ENCODE measurements around the gene NMD3. TPM values are rescaled to one million over a fixed set of nuclear protein-coding genes. Genes with fewer than 3 reads are reported as not detected.

Gene NMD3
- total RNA-seq, 5 donors from 2014 or later (not counting 1 experiment from before 2014, with no cell fraction given), result 39.2 to 43.4 (median 42.4) TPM

DNA sequence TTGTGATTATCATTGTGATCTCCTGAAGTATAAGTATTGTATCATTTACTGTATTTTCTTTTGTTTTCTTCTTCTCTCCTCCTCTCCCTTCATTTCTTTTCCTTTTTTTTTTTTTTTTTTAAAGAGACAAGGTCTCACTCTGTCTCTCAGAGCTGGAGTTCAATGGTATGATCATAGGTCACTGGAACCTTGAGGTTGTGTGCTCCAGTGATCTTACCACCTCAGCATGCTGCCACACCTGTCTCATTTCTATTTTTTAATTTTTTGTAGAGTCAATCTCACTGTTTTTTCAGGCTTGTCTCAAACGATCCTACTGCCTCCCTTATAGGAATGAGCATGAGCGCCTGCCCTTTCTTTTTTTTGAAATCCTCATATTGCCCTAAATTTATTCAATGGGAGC, 23.4 kb downstream of the NMD3 start:
- Histone ChIP-seq H3K4me3 (ENCODE audit: control insufficient read depth in 1 of 2, extremely low read depth in 1 of 2, low read length in 1 of 2) (no peak overlapping the region), H3K4me1 (ENCODE audit: control insufficient read depth in 1 of 2, extremely low read depth in 1 of 2, insufficient read depth in 2 of 2, low read length in 2 of 2) (no peaks in the 10 kb centered on the region), H3K27me3 (replicated peaks in 1 of 2; ENCODE audit: control insufficient read depth in 2 of 2, extremely low read depth in 1 of 2, insufficient read depth in 2 of 2, low read length in 1 of 2) (no peaks in the 10 kb centered on the region), H3K9me3 (no peaks in the 10 kb centered on the region), H3K36me3 (ENCODE audit: control insufficient read depth in 2 of 2, extremely low read depth in 1 of 2, insufficient read depth in 1 of 2, low read length in 1 of 2) (peaks cover 0 to 57% of the 10 kb centered on the region in 2 donors), H3K27ac (ENCODE audit: low read length) (no peak overlapping the region)
- Mint-ChIP-seq H3K9me3 (no peaks in the 10 kb centered on the region), H3K36me3 (peaks cover 40% of the 10 kb centered on the region), H3K4me1 (peaks cover 2 to 8% (median 6%) of the 10 kb centered on the region in 3 donors), H3K4me3 (no peak overlapping the region), H3K27me3 (no peaks in the 10 kb centered on the region), H3K27ac (no peak overlapping the region)
- ATAC-seq (replicated peaks in 1 of 4), result no peak
- WGBS (ENCODE audit: insufficient coverage), result 100% methylated on average over 1 of the region's 2 CpGs
- ChIA-PET POLR2A (interaction anchor here in 1 of 2 donors (0.6 kb wide), 1 partner anchor 205 kb away, joined by 4 read pairs; no protein-coding TSS in a partner anchor), CTCF (interaction anchor here in 1 of 2 donors (0.7 kb wide), 1 partner anchor 712 kb away, joined by 3 read pairs; no protein-coding TSS in a partner anchor)
- DNase-seq, result no peak

DNA sequence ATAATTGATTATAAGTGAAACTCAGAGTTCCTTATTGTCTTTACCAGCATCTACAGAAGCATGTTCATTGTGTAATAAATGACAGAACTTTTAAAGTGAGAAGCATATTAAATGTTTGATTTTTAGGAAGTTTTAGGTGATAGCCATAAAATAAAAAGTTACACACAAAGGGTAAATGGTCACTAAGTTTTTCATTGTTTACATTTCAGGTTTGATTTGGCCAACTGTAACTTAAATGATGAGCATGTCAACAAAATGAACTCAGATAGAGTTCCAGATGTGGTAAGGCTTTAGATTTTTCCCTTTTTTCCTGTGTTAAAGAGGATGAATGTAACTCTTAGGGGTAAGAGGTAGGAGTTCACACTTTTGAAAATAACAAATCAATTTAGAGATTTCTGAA, 25.9 kb downstream of the NMD3 start:
- ChIA-PET CTCF (interaction anchor here in 1 of 2 donors (0.7 kb wide), 1 partner anchor 12 kb away, joined by 6 read pairs; no protein-coding TSS in a partner anchor), POLR2A (interaction anchor here (0.6 to 0.7 kb wide), 2 partner anchors 256 to 600 kb away, joined by 4 to 5 read pairs; no protein-coding TSS in a partner anchor)
- Histone ChIP-seq H3K4me1 (ENCODE audit: control insufficient read depth in 1 of 2, extremely low read depth in 1 of 2, insufficient read depth in 2 of 2, low read length in 2 of 2) (no peaks in the 10 kb centered on the region), H3K4me3 (ENCODE audit: control insufficient read depth in 1 of 2, extremely low read depth in 1 of 2, low read length in 1 of 2) (no peak overlapping the region), H3K27ac (ENCODE audit: low read length) (no peak overlapping the region), H3K27me3 (replicated peaks in 1 of 2; ENCODE audit: control insufficient read depth in 2 of 2, extremely low read depth in 1 of 2, insufficient read depth in 2 of 2, low read length in 1 of 2) (no peaks in the 10 kb centered on the region), H3K36me3 (ENCODE audit: control insufficient read depth in 2 of 2, extremely low read depth in 1 of 2, insufficient read depth in 1 of 2, low read length in 1 of 2) (peaks cover 0 to 60% of the 10 kb centered on the region in 2 donors), H3K9me3 (no peaks in the 10 kb centered on the region)
- Mint-ChIP-seq H3K4me3 (no peak overlapping the region), H3K36me3 (peaks cover 51% of the 10 kb centered on the region), H3K27ac (no peak overlapping the region), H3K4me1 (peaks cover 0 to 8% (median 3%) of the 10 kb centered on the region in 3 donors), H3K27me3 (no peaks in the 10 kb centered on the region), H3K9me3 (no peaks in the 10 kb centered on the region)
- ATAC-seq (replicated peaks in 1 of 4) (no peak), DNase-seq (no peak)

DNA sequence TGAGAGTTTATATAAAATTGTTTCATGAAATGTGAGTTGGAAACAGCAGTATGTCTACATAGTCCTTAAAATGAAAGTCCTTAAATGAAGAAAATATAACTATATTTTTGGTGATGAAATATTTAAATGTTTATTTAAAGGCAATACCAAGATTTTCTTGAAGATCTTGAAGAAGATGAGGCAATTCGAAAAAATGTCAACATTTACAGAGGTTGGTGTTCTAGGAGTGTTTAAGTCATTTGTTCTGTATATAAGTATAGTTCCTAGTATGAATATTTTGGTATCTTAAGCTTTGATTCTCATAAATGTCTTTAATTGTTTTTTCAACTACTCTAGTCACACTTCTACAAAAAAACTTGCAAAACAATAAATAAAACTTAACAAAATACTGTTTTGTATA, 29.0 kb downstream of the NMD3 start:
- ATAC-seq (replicated peaks in 1 of 4) (no peak), DNase-seq (no peak)
- Mint-ChIP-seq H3K9me3 (no peaks in the 10 kb centered on the region), H3K4me1 (peaks cover 0 to 6% (median 0%) of the 10 kb centered on the region in 3 donors), H3K27me3 (no peaks in the 10 kb centered on the region), H3K4me3 (no peak overlapping the region), H3K36me3 (peaks cover 60% of the 10 kb centered on the region), H3K27ac (no peak overlapping the region)
- CTCF ChIA-PET, result interaction anchor here in 1 of 2 donors (1.6 kb wide), 1 partner anchor 11 kb away, joined by 4 read pairs; no protein-coding TSS in a partner anchor
- Histone ChIP-seq H3K4me1 (ENCODE audit: control insufficient read depth in 1 of 2, extremely low read depth in 1 of 2, insufficient read depth in 2 of 2, low read length in 2 of 2) (no peaks in the 10 kb centered on the region), H3K27me3 (replicated peaks in 1 of 2; ENCODE audit: control insufficient read depth in 2 of 2, extremely low read depth in 1 of 2, insufficient read depth in 2 of 2, low read length in 1 of 2) (no peaks in the 10 kb centered on the region), H3K36me3 (ENCODE audit: control insufficient read depth in 2 of 2, extremely low read depth in 1 of 2, insufficient read depth in 1 of 2, low read length in 1 of 2) (peaks cover 2 to 54% of the 10 kb centered on the region in 2 donors), H3K9me3 (no peaks in the 10 kb centered on the region), H3K4me3 (ENCODE audit: control insufficient read depth in 1 of 2, extremely low read depth in 1 of 2, low read length in 1 of 2) (no peak overlapping the region), H3K27ac (ENCODE audit: low read length) (no peak overlapping the region)
- POLR2A ChIA-PET, result no interaction called here
- WGBS (ENCODE audit: insufficient coverage), result no CpG with 5 or more reads among the region's 1 CpG

DNA sequence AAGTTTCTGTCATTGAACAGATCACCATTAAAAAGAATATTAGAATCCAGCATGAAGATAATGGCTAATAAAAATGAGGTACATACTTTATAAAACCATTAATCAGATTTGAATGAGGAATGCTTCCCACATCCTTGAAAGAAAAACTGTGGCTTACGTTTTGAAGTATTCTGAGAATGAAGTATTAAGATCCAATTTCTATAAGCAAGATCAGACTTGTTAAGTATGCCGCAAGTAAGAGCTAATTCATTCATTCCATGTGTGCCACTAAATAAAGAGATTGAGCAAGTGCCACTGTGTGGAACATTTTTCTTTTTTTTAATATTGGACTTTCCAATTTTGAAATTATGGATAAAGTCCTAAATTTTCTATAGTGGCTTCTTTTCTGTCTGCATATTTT, 30.6 kb downstream of the NMD3 start:
- ChIA-PET CTCF (no interaction called here), POLR2A (no interaction called here)
- H3K4me1 ChIP-seq (ENCODE audit: control insufficient read depth in 1 of 2, extremely low read depth in 1 of 2, insufficient read depth in 2 of 2, low read length in 2 of 2), result no peaks in the 10 kb centered on the region
- WGBS (ENCODE audit: insufficient coverage), result 100% methylated on average over 1 of the region's 2 CpGs
- no peak for ATAC-seq (replicated peaks in 1 of 4)
- peaks cover 67% of the 10 kb centered on the region for H3K36me3 Mint-ChIP-seq
- no peaks in the 10 kb centered on the region for H3K27me3 Mint-ChIP-seq
- H3K4me1 Mint-ChIP-seq, result peaks cover 0 to 10% (median 0%) of the 10 kb centered on the region in 3 donors
- no peak overlapping the region for H3K27ac ChIP-seq (ENCODE audit: low read length)
- H3K36me3 ChIP-seq (ENCODE audit: control insufficient read depth in 2 of 2, extremely low read depth in 1 of 2, insufficient read depth in 1 of 2, low read length in 1 of 2), result peaks cover 4 to 45% of the 10 kb centered on the region in 2 donors
- H3K4me3 Mint-ChIP-seq, result no peak overlapping the region
- no peak for DNase-seq
- H3K27ac Mint-ChIP-seq, result no peak overlapping the region
- no peaks in the 10 kb centered on the region for H3K9me3 Mint-ChIP-seq
- no peak overlapping the region for H3K4me3 ChIP-seq (ENCODE audit: control insufficient read depth in 1 of 2, extremely low read depth in 1 of 2, low read length in 1 of 2)
- H3K9me3 ChIP-seq, result no peaks in the 10 kb centered on the region
- no peaks in the 10 kb centered on the region for H3K27me3 ChIP-seq (replicated peaks in 1 of 2; ENCODE audit: control insufficient read depth in 2 of 2, extremely low read depth in 1 of 2, insufficient read depth in 2 of 2, low read length in 1 of 2)

GRCh38 chr3:161252143-161252542, 31.0 kb downstream of the NMD3 start:
- DNase-seq (no peak), ATAC-seq (replicated peaks in 1 of 4) (no peak)
- no peaks in the 10 kb centered on the region for H3K9me3 ChIP-seq
- H3K27me3 Mint-ChIP-seq, result no peaks in the 10 kb centered on the region
- no peak overlapping the region for H3K4me3 Mint-ChIP-seq
- H3K36me3 ChIP-seq (ENCODE audit: control insufficient read depth in 2 of 2, extremely low read depth in 1 of 2, insufficient read depth in 1 of 2, low read length in 1 of 2), result peaks cover 4 to 41% of the 10 kb centered on the region in 2 donors
- H3K36me3 Mint-ChIP-seq, result peaks cover 67% of the 10 kb centered on the region
- H3K9me3 Mint-ChIP-seq, result no peaks in the 10 kb centered on the region
- ChIA-PET POLR2A (no interaction called here), CTCF (no interaction called here)
- no CpG with 5 or more reads among the region's 5 CpGs for WGBS (ENCODE audit: insufficient coverage)
- H3K4me1 ChIP-seq (ENCODE audit: control insufficient read depth in 1 of 2, extremely low read depth in 1 of 2, insufficient read depth in 2 of 2, low read length in 2 of 2), result no peaks in the 10 kb centered on the region
- H3K4me3 ChIP-seq (ENCODE audit: control insufficient read depth in 1 of 2, extremely low read depth in 1 of 2, low read length in 1 of 2), result no peak overlapping the region
- H3K27me3 ChIP-seq (replicated peaks in 1 of 2; ENCODE audit: control insufficient read depth in 2 of 2, extremely low read depth in 1 of 2, insufficient read depth in 2 of 2, low read length in 1 of 2), result no peaks in the 10 kb centered on the region
- no peak overlapping the region for H3K27ac Mint-ChIP-seq
- peaks cover 0 to 10% (median 0%) of the 10 kb centered on the region in 3 donors for H3K4me1 Mint-ChIP-seq
- H3K27ac ChIP-seq (ENCODE audit: low read length), result no peak overlapping the region

GRCh38 chr3:161253711-161254110, 32.6 kb downstream of the NMD3 start:
- ChIA-PET CTCF (interaction anchor here in 1 of 2 donors (1.3 kb wide), 1 partner anchor 169 kb away, joined by 3 read pairs; no protein-coding TSS in a partner anchor), POLR2A (interaction anchor here in 1 of 2 donors (0.5 kb wide), 1 partner anchor 52 kb away, joined by 4 read pairs; no protein-coding TSS in a partner anchor)
- Histone ChIP-seq H3K4me1 (ENCODE audit: control insufficient read depth in 1 of 2, extremely low read depth in 1 of 2, insufficient read depth in 2 of 2, low read length in 2 of 2) (no peaks in the 10 kb centered on the region), H3K27me3 (replicated peaks in 1 of 2; ENCODE audit: control insufficient read depth in 2 of 2, extremely low read depth in 1 of 2, insufficient read depth in 2 of 2, low read length in 1 of 2) (no peaks in the 10 kb centered on the region), H3K36me3 (ENCODE audit: control insufficient read depth in 2 of 2, extremely low read depth in 1 of 2, insufficient read depth in 1 of 2, low read length in 1 of 2) (peaks cover 4 to 33% of the 10 kb centered on the region in 2 donors), H3K9me3 (no peaks in the 10 kb centered on the region), H3K27ac (ENCODE audit: low read length) (no peak overlapping the region), H3K4me3 (ENCODE audit: control insufficient read depth in 1 of 2, extremely low read depth in 1 of 2, low read length in 1 of 2) (no peak overlapping the region)
- no peak overlapping the region for H3K27ac Mint-ChIP-seq
- H3K36me3 Mint-ChIP-seq, result peaks cover 72% of the 10 kb centered on the region
- H3K4me1 Mint-ChIP-seq, result peaks cover 0 to 10% (median 0%) of the 10 kb centered on the region in 3 donors
- ATAC-seq (replicated peaks in 1 of 4), result no peak
- H3K4me3 Mint-ChIP-seq, result no peak overlapping the region
- DNase-seq, result no peak
- no CpG with 5 or more reads among the region's 1 CpG for WGBS (ENCODE audit: insufficient coverage)
- no peaks in the 10 kb centered on the region for H3K9me3 Mint-ChIP-seq
- H3K27me3 Mint-ChIP-seq, result no peaks in the 10 kb centered on the region

Data from T-cell (primary cell).